CD4-positive, alpha-beta T cell (primary cell): Measurements from ENCODE around the gene NELFB. TPM values are rescaled to one million over a fixed set of nuclear protein-coding genes. Genes with fewer than 3 reads are reported as not detected.

Experiments used
- ATAC-seq: fragments of 200-7000 bp; cut with Tn5 transposase; one replicate; pipeline ENCODE4 v1.10.0; 2022; ENCODE audit warnings: mild to moderate bottlenecking; ENCODE audit not compliant: poor library complexity
- CTCF ChIA-PET: fragments of 350-600 bp; sonication (Branson Sonifier 250); formaldehyde crosslinking; loops from one replicate; lab custom pipeline; 2021; ENCODE audit warnings: antibody characterized with exemption, inconsistent platforms; lab: Charles Lee
- POLR2A ChIA-PET: fragments of 350-600 bp; sonication (Branson Sonifier 250); formaldehyde crosslinking; loops from one replicate; lab custom pipeline; 2021; ENCODE audit warnings: antibody characterized with exemption, inconsistent platforms; lab: Charles Lee
- DNase-seq, 14 experiments: peaks; one replicate each; pipeline ENCODE4 v3.0.0-alpha.2; 2013 to 2020; ENCODE audit warnings: mixed read lengths in 2 of 14
- H3K27ac ChIP-seq, 2 donors: one replicate each; pipeline versions ENCODE4 v1.5.1 to v1.7.0; 2013; ENCODE audit warnings: low read length in 2 of 2, low read depth in 1 of 2, mild to moderate bottlenecking in 1 of 2
- H3K27me3 ChIP-seq, 2 experiments: 1 replicate in 1 of 2; 2 replicates in 1 of 2; pipeline versions ENCODE4 v1.6.1 to v1.7.0; 2013; ENCODE audit warnings: low read length in 2 of 2, control low read depth in 1 of 2, mild to moderate bottlenecking in 1 of 2, moderate library complexity in 1 of 2; ENCODE audit not compliant: insufficient read depth in 2 of 2, control insufficient read depth in 1 of 2
- H3K36me3 ChIP-seq: one replicate; pipeline ENCODE4 v1.6.1; 2013; ENCODE audit warnings: low read length, control low read depth; ENCODE audit not compliant: insufficient read depth
- H3K4me1 ChIP-seq: one replicate; pipeline ENCODE4 v1.6.1; 2013; ENCODE audit warnings: low read length, control low read depth; ENCODE audit not compliant: insufficient read depth
- H3K4me3 ChIP-seq: one replicate; pipeline ENCODE4 v1.5.1; 2013; ENCODE audit warnings: mild to moderate bottlenecking, low read length, moderate library complexity
- H3K9me3 ChIP-seq, 2 experiments: 1 replicate in 1 of 2; 2 replicates in 1 of 2; pipeline versions ENCODE4 v1.6.1 to v1.7.0; 2013; ENCODE audit warnings: low read length in 2 of 2, mild to moderate bottlenecking in 2 of 2, control low read depth in 1 of 2, moderate library complexity in 1 of 2; ENCODE audit not compliant: control insufficient read depth in 1 of 2, insufficient read depth in 1 of 2
- H3K27ac Mint-ChIP-seq: one replicate; pipeline ENCODE4 v1.8.0; 2020; ENCODE audit warnings: mixed read lengths
- H3K27me3 Mint-ChIP-seq: one replicate; pipeline ENCODE4 v1.8.0; 2021; ENCODE audit warnings: mixed read lengths
- H3K36me3 Mint-ChIP-seq: one replicate; pipeline ENCODE4 v1.8.0; 2021; ENCODE audit warnings: low read depth, mixed read lengths
- H3K4me1 Mint-ChIP-seq: one replicate; pipeline ENCODE4 v1.8.0; 2021; ENCODE audit warnings: low read depth, mixed read lengths
- H3K4me3 Mint-ChIP-seq: one replicate; pipeline ENCODE4 v1.8.0; 2020; ENCODE audit warnings: mild to moderate bottlenecking, mixed read lengths
- H3K9me3 Mint-ChIP-seq: one replicate; pipeline ENCODE4 v1.8.0; 2020; ENCODE audit warnings: mixed read lengths
- CTCF ChIP-seq: fragments of 200-600 bp; IDR thresholded peaks from one replicate; pipeline ENCODE4 v1.8.0; 2022; ENCODE audit warnings: antibody characterized with exemption, mild to moderate bottlenecking
- intact Hi-C, 2 experiments: fragments of 100-400 bp; cut with DNase I in 1 of 2; cut with micrococcal nuclease in 1 of 2; formaldehyde crosslinking; loops; one replicate each; pipeline versions ENCODE4 v1.15.1 to v1.9.0; 2023 to 2025; cut with DNase I, micrococcal nuclease
- total RNA-seq, 174 experiments: library from RNA in 2 of 174; stranded (reverse) in 2 of 174; gene quantifications; one replicate each; pipeline ENCODE4 v1.2.3 and lab custom pipeline; 2021 to 2026

Gene NELFB
- total RNA-seq, 2 experiments from 2014 or later = 20.7 to 21.2 TPM

GRCh38 chr9:137212520-137212919 lies 42.6 kb upstream of the NELFB start:
- H3K27me3 ChIP-seq = no peaks in the 10 kb centered on the region
- no peak for DNase-seq
- no peak for ATAC-seq
- Mint-ChIP-seq H3K4me1 (peaks cover 1% of the 10 kb centered on the region), H3K4me3 (no peak overlapping the region), H3K36me3 (peaks cover under 1% of the 10 kb centered on the region), H3K9me3 (no peaks in the 10 kb centered on the region), H3K27ac (no peak overlapping the region), H3K27me3 (no peaks in the 10 kb centered on the region)
- CTCF ChIA-PET = no interaction called here
- no peak overlapping the region for H3K27ac ChIP-seq
- no peak for TF ChIP-seq CTCF
- peaks cover 10% of the 10 kb centered on the region for H3K36me3 ChIP-seq
- POLR2A ChIA-PET = no interaction called here
- H3K9me3 ChIP-seq = no peaks in the 10 kb centered on the region
- intact Hi-C loops = no loop called here
- H3K4me3 ChIP-seq = no peak overlapping the region
- H3K4me1 ChIP-seq = no peaks in the 10 kb centered on the region

GRCh38 chr9:137213160-137214060 lies 41.7 kb upstream of the NELFB start:
- H3K4me3 ChIP-seq = no peak overlapping the region
- ATAC-seq (no peak), DNase-seq (no peak)
- H3K36me3 Mint-ChIP-seq = no peaks in the 10 kb centered on the region
- peaks cover 10% of the 10 kb centered on the region for H3K36me3 ChIP-seq
- H3K27ac Mint-ChIP-seq = no peak overlapping the region
- no peaks in the 10 kb centered on the region for H3K4me1 ChIP-seq
- intact Hi-C loops = no loop called here
- H3K27me3 Mint-ChIP-seq = no peaks in the 10 kb centered on the region
- POLR2A ChIA-PET = no interaction called here
- no peaks in the 10 kb centered on the region for H3K9me3 ChIP-seq
- no peaks in the 10 kb centered on the region for H3K9me3 Mint-ChIP-seq
- H3K4me1 Mint-ChIP-seq = no peaks in the 10 kb centered on the region
- TF ChIP-seq CTCF = no peak
- H3K27ac ChIP-seq = no peak overlapping the region
- H3K4me3 Mint-ChIP-seq = no peak overlapping the region
- no peaks in the 10 kb centered on the region for H3K27me3 ChIP-seq
- CTCF ChIA-PET = no interaction called here

- Histone ChIP-seq H3K4me3 (no peak overlapping the region), H3K4me1 (no peaks in the 10 kb centered on the region), H3K27ac (no peak overlapping the region), H3K36me3 (peaks cover 6% of the 10 kb centered on the region), H3K27me3 (no peaks in the 10 kb centered on the region), H3K9me3 (no peaks in the 10 kb centered on the region)
- no peaks in the 10 kb centered on the region for H3K9me3 Mint-ChIP-seq
- H3K27ac Mint-ChIP-seq = no peak overlapping the region
- ATAC-seq = no peak
- DNase-seq = no peak
- no peaks in the 10 kb centered on the region for H3K36me3 Mint-ChIP-seq
- H3K4me3 Mint-ChIP-seq = no peak overlapping the region
- TF ChIP-seq CTCF = no peak
- H3K27me3 Mint-ChIP-seq = no peaks in the 10 kb centered on the region
- intact Hi-C loops = no loop called here
- CTCF ChIA-PET = no interaction called here
- POLR2A ChIA-PET = interaction anchor here (1.0 kb wide), 1 partner anchor 8 kb away, joined by 3 read pairs; no protein-coding TSS in a partner anchor
- H3K4me1 Mint-ChIP-seq = no peaks in the 10 kb centered on the region
Observed at GRCh38 chr9:137214620-137215019, 40.5 kb upstream of the NELFB start.
